HG02678 (cell line): ENCODE results near the gene ACTL8.

Source experiments
- ATAC-seq: cut with Tn5 transposase; IDR thresholded peaks from one replicate; pipeline ENCODE4 v1.9.1; 2021; ENCODE audit warnings: mild to moderate bottlenecking, moderate library complexity; ENCODE audit not compliant: unreplicated experiment

ACTL8 gene

DNA sequence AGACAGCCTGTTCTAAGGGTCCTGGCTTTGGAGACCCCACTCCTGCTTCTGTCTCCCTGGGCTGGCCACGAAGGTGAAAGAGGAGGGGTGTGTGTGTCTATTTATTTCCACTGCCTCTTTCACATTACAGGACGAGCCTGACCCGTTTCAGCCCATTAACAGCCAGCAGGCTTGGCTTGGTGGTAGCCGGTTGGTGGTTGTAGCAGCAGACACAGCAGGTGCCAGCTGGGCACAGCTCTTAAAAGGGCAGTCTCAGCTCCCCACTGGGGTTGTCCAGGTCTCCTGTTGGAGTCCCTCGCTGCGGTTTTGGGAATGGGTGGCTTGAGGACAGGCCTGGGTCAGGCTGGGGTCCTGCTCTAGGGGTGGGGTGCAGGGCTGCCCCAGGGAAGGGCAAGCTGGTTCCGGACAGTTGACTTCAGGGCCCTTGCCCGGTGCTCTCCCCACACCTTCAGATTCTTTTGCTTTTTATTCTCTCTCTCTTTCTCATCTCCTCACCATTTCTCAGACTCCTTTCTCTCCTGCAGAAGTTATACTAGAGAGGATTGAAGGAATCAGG lies 84.6 kb downstream of the ACTL8 start:
- ATAC-seq: no peak

DNA sequence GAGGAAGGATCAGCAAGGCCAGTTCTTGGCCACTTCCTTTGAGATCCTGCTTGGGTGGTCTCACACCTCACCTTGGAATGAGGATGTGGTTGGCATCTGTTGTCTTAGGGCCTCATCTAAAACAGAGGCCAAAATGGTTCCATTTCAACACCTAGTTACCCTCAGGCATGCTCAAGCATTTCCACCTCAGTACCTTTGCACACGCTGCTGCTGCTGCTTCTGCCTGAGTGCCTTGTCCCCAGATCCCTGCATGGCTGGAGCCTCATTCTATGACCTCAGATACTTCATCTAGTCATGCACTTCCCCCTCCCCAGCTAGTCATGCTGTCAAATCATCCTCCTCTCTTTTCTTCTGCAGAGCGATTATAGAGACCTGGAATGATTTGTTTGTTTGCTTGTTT lies 86.8 kb downstream of the ACTL8 start:
- ATAC-seq: no peak

DNA sequence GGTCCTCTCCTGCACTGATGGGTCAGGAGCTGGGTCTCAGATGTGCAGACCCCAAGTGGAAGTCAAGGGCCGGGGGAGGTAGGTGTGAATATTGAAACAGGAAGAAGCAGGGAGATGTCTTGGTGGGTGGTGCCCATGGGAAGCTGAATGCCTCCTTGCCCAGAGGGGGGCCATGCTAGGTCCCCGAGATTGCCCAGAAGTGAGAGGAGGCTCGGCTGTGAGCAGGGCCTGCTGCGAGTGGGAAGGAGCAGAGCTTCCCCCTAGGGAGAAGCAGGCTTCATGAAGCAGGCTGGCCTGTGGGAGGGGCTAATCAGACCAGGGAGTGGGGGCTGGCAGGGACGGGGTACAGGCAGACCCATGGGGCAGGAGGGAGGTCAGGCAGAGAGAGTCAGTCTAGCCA lies 87.6 kb downstream of the ACTL8 start:
- no peak for ATAC-seq

DNA sequence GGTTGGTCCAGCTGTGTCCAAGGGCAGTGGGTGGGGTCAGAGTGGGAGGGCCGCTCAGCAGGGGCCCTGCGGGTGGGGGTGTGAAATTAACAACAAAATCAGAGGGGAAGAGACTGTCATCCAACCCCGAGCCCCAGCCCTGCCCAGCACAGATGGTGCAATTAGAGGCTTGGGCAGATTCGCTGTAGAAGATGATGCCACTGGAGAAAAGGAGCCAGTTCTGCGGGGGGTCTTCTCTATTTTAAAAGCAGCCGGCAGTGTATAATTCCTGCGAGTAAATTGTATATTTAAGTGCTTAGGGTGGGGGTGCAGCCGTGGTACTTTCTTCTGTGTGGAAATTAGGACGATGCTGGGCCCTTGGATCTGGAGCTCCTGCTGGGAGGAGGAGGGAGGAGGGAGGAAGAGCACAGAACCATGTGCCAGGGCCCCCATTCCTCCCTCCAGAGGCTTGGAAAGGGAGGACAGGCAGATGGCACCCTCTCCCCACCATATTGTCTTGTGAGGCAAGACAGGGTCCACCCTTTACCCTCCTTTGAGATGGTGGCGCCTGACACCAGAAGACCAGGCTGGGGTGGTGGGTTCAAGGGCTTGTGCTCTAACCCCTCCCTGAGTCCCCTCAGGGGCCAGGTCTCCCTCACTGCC lies 89.2 kb downstream of the ACTL8 start:
- ATAC-seq: no peak

DNA sequence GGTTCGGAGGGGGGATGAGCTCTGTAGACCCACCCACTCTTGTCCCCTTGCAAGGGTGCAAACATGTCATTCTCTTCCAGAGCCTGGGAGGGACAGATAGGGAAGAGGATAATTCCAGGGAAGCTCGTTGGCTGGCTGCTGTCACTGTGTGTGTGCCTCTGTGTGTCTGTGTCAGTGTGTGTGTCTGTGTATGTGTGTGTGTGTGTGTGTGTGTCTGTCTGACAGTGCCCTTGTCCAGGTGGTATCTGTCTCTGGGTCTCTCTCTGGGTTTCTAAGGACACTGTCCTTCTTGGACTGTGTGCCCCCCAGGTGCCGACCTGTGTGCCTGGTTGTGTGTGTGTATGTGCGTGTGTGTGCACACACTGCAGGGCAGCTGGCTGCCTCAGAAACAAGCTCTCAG lies 90.5 kb downstream of the ACTL8 start:
- ATAC-seq: no peak

DNA sequence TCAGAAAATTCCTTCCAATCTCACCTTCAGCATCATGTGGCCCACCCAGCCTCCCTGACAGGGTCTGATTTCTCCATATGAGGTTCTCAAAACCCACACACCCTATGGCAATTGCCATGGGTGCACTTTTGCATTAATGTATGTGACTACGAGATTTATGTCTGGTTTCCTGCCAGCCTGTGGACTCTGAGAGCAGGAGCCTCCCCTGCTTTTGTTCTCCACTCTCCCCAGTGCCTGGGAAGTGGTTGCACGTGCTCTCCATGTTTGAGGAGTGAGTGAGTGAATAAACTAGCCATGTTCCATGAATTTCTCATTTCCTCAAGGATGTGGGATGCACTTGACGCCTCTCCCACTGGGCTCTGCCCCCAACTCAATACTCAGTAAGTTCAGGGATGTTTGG lies 91.2 kb downstream of the ACTL8 start:
- no peak for ATAC-seq

DNA sequence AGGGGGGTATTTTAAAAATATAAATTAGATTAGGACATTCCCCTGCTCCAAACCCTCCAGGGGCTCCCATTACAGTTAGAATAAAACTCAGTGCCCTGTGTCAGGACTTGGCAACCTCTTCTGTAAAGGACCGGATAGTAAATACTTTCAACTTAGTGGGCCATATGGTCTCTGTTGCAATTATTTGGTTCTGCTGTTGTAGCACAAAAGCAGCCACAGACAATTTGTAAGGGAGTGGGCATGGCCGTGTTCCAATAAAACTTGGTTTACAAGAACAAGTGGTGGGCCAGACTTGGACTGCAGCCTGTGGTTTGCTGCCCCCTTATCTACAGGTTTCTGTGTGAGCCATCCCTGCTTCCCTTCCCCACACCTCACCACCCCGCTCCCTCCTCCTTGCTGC lies 92.0 kb downstream of the ACTL8 start:
- ATAC-seq: no peak

DNA sequence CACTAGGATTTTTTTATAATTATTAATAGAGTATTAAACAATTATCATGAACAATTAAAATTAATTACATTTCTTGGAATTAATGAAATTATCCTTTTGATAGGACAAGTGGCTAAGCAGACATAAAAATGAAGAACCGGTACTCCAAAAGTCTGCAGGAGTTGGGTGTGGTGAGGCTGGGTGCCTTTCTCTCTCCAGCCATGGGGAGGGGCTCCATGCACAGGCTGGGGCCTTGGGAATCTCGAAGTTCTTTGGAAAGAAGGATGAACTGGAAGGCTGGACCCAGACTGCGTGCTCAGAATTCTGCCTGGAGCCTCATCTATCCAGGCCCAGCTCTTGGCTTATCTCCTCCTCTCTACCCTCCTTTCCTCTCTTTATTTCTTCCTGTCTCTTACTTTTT lies 94.1 kb downstream of the ACTL8 start:
- ATAC-seq: no peak

DNA sequence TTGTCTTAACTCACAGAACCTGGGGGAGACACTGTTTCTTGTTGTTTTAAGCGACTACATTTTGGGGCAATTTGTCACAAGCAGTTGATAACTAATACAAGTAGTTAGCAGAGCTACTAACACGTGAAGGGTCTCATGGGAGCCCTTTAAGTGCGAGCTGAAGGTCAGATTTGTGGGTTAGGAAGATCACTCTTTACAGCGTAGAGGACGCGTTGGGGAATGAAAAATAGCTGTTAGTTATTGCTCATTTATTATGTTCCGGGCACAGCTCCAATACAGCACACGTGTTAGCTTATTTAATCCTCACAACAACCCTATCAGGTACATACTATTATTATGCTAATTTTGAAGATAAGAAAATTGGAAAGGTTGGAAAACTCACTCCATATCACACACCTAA lies 95.9 kb downstream of the ACTL8 start:
- ATAC-seq: no peak

DNA sequence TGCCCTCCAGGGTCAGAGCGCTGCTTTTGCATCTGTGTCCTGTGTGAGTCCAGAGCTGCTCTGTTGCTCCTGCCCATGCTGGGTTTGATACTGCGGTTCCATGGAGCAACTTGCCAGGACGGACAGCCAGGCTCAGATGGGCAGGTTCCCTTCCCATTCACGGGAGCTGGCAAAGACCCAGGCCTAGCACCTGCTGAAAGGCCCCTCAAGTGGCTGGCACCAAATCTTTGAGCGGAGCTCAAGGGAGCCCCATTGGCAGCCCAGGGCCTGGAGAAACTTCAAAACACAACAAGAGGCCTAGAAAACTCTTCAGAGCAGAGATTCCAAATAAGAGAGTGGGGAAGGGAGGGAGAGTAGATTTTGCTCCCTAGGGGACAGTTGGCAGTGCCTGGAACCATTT lies 97.2 kb downstream of the ACTL8 start:
- no peak for ATAC-seq

DNA sequence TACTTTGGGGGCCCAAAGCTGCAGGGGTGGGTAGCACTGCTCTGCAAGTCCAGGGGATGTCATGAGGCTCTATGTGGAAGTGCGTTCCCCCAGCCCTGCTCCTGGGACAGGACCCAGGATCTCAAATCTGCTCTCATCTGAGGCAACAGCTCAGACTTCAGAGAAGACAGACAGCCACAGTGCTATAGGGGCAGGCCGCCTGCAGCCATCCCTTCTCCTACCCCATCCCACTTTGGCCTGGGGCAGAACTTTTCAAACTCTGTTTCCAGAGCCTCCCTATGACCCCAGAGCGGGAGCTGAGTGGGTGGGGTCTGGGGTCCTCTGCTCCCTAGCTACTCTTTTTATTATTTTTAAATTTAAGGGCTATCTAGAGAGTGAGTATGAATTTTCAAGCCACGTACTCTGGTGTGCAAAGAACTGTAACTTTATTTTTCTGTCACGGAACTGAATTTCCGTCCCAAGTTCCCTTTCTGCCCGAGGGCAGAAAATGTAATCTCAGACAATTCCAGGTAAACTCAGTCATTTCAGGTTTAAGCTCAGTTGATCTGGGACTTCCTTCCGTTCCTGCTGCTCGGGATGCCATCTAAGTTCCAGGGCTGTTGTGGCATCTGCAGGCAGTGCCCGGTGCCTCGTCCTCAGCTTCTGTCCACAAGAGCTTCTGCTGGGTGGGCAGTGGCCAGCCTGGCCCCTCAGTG lies 98.3 kb downstream of the ACTL8 start:
- no peak for ATAC-seq

DNA sequence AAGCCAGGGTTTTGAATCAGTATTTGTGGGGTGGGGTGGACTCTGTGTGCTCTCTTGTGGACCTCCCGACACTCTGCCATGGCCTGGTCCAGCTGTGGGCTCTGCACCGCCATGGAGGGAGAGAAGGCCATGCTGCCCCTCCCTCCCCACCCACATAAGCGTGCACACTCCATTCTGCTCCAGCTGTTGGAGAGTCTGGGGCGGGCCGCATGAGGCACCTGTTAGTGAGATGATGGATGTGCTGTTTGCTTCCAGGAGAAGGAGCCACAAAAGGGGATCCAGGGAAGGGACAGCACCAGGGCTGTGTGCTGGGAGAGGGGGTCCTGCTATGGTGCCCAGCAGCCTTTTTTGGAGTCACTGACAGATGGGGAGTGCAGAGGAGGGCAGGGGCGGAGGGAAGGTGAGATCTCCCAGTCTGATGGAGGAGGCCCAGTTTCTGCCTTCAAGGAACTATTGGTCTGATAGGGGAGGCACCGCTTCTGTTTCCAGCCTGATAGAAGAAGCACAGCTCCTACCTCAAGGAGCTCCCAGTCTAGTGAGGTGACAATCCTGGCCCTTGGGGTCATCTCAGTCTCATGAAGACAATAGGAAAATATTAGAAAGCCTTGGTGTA lies 101.5 kb downstream of the ACTL8 start:
- ATAC-seq: no peak

DNA sequence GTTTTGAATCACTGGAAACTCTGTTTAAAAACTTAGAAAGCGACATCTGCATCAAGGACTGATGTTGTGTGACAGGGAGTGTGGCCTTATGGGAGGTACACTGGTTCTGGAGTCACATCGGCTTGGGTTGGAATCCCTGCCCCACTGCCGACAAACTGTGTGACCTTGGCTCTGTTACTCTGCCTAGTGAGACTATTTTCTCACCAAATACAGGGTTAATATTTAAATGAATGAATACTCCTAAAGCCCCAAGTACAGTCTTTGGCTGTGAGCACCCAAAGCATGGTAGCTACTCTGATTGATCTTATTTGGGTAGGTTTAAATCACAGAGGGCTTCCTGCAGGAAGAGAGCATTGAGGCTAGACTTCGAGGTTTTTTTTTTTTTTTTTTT lies 102.0 kb downstream of the ACTL8 start:
- no peak for ATAC-seq

DNA sequence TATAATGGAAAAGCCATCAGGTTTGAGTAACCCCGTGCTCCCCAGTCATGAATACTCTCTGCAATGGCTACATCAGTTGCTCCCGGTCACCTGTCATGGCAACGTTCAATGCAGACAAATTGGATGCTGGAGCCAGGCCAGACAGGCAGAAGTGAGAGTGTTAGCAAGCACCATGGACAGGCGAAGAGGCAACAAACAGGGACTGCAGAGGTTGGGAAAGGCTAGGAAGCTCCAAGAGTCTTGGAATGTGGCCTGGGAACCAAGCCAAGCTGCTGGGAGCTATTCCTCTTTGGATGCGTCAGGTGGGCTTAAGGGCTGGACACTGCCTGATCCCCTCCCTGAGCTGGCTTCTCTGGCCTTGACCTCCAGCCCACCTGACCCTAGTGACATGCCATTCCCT lies 102.9 kb downstream of the ACTL8 start:
- ATAC-seq: no peak

DNA sequence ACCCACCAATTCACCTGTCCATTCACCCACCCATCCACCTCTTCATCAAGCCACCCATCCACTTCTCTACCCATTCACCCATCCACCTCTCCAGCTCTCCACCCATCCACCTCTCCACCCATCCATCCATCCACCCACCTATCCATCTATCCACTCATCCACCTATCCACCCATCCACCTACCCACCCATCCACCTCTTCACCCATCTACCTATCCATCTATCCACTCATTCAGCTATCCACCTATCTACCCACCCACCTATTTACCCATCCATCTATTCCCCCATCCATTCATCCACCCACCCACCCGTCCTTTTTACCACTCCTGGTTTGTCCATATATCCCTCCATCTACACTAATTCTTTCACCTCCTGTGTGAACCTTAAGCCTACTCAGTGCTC lies 105.7 kb downstream of the ACTL8 start:
- ATAC-seq: no peak

DNA sequence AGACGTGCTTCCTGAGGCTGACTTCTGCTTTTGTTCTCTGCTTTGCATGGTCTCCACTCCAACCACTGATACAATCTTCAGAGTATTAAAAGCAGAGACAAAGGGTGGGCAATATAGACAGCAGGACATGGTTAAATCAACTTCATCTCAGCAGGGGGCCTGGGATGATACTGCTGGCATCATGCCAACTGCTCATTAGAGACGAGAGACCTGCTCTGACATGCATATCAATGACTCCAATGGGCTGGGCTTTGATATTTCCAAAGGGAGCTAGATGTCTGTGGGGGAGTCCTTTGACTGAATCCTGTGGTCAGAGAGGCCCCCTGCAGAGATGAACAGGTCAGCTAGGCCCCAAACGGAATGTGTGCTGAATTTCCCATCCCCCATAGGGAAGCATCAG lies 106.6 kb downstream of the ACTL8 start:
- ATAC-seq: no peak

DNA sequence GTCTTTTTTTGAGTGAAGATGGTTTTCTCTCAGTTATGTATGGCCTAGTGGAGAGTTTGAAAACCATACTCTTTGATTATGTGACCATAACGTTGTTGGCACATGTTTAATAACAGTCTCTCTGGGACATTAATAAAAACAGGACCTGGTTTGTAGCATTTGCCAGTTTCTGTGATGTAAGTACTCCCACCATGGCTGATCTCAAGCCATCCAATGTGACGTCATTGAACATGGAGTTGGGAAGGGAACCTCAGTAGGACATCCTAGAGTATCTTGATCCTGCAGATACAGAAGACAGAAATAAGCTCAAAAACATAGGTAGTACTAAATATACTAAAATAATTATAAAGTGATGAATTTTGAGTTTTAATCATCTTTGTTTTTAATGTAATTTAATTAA lies 107.0 kb downstream of the ACTL8 start:
- no peak for ATAC-seq

DNA sequence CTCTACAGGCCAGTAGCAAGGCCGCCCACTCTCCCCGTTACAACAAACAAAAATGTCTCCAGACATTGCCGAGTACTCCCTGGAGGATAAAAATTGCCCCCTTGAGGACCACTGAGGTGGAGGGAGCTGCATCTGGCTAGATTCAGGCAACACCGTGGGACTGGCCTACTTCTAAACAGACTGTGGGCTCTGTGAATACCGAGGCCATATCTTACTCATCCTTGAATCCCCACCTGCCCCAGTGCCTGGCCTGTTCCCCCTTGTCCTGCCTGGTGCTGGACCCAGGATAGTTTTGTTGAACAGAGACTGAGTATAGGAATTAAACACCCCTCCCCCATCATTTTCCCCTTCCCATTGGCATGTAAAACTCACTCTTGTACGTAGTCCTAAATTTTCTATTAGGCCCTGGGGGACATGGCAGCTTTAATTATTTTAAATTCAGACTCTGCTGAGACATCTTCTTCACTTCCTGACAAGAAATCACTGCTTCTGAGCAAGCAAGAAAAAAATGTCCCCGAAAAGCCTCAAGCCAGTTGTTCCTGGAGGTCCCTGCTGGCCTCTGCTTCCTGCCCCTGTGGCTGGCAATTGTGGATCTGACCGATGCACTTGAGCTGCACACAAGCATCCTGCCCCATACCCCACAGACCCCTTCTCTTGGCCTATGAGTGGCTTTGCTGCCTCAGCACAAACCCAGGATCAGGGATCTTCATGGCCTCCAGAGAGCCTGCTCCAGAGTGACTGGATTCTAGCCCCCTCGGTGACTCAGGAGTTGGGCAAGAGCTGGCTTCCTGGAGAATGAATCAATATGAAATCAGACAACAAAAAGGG lies 111.0 kb downstream of the ACTL8 start:
- no peak for ATAC-seq

DNA sequence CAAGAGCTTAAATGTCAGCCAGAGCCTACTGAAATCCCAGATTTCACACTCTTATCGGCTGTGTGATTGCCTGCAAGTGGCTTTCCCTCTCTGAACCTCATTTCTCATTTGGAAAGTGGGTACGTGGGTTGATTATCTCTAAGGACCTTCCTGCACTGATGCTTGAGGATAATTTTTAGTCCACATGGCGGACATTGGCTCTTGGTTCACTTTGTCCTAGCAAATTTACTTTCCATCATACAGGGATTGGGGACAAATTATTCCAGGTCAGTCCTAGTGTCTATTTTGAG lies 111.6 kb downstream of the ACTL8 start:
- no peak for ATAC-seq

DNA sequence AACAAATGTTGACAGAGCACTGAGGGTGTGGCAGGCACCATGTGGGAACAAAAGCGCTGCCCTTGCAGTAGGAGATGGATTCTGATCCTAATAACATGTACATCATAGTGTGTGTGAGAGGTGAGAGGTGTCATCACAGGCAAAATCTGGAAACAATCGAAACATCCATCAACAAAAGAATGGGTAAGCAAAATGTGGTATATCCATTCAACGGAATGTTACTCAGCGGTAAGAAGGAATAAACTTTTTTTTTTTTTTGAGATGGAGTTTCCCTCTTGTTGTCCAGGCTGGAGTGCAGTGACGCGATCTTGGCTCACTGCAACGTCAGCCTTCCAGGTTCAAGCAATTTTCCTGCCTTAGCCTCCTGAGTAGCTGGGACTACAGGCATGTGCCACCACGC lies 112.3 kb downstream of the ACTL8 start:
- ATAC-seq: no peak

DNA sequence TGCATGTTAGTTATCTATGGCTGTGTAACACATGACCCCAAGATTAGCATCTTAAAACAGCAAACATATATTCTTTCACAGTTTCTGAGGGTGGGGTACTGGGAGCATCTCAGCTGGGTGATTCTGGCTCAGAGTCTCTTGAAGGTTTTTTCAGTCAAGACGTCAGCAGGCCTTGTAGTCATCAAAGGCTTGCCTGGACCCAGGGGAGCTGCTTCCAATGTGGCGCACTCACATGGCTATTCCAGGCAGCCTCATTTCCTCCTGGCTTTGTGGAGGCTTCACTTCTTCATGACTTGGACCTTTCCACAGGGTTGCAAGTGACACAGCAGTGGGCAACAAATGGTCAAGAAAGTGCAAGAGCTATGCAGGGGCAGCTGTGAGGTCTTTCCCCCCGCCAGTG lies 114.7 kb downstream of the ACTL8 start:
- ATAC-seq: no peak

DNA sequence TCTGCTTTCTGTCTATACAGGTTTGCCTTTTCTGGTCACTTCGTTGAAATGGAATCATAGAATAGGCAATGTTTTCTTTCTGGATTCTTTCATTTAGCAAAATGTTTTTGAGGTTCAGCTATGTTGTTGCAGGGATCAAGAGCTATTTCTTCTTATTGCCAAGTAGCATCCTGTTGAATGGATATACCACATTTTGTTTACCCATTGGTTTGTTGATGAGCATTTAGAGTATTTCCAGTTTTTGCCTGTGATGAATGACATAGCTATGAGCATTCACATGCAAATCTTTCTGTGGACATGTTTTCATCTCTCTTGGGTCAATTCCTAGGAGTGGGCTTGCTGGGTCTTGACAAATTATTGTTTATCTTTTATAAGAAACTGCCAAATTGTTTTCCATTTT lies 115.5 kb downstream of the ACTL8 start:
- no peak for ATAC-seq
